Measurements from ENCODE around the gene SLC4A2.

- no peak for TF ChIP-seq EHMT2 (IDR thresholded peaks at IDR 0.05; ENCODE audit: low read depth)
- no peak for TF ChIP-seq PBX3 (IDR thresholded peaks at IDR 0.05)
- TF ChIP-seq, protein P1, sequence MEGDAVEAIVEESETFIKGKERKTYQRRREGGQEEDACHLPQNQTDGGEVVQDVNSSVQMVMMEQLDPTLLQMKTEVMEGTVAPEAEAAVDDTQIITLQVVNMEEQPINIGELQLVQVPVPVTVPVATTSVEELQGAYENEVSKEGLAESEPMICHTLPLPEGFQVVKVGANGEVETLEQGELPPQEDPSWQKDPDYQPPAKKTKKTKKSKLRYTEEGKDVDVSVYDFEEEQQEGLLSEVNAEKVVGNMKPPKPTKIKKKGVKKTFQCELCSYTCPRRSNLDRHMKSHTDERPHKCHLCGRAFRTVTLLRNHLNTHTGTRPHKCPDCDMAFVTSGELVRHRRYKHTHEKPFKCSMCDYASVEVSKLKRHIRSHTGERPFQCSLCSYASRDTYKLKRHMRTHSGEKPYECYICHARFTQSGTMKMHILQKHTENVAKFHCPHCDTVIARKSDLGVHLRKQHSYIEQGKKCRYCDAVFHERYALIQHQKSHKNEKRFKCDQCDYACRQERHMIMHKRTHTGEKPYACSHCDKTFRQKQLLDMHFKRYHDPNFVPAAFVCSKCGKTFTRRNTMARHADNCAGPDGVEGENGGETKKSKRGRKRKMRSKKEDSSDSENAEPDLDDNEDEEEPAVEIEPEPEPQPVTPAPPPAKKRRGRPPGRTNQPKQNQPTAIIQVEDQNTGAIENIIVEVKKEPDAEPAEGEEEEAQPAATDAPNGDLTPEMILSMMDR (IDR thresholded peaks at IDR 0.05), result no peak
- no peak for TF ChIP-seq SMC3 (IDR thresholded peaks at IDR 0.05)
- no peak for TF ChIP-seq RAD21 (conservative IDR thresholded peaks at IDR 0.05 in 1 of 2, IDR thresholded peaks at IDR 0.05 in 1 of 2)
- no peak for TF ChIP-seq CBX2 (IDR thresholded peaks at IDR 0.05; ENCODE audit: borderline replicate concordance, low read depth)
- TF ChIP-seq NFE2L2 (conservative IDR thresholded peaks at IDR 0.05; ENCODE audit: low read length), result no peak
Observed at GRCh38 chr7:151034312-151035025, 24.9 kb upstream of the SLC4A2 start.
